Upper lobe of left lung (tissue), 6 donors: Measurements from ENCODE around the gene CIAO2B. TPM values are rescaled to one million over a fixed set of nuclear protein-coding genes. Genes with fewer than 3 reads are reported as not detected.
A peak's percentile ranks its signal among the peaks of the same experiment; 100 is the strongest.

Source experiments
- ATAC-seq, 2 donors: fragments of 200-7000 bp; cut with Tn5 transposase; one replicate each; pipeline ENCODE4 v1.9.1; 2022; ENCODE audit warnings: mild to moderate bottlenecking in 2 of 2, moderate library complexity in 2 of 2; ENCODE audit not compliant: low FRiP score in 2 of 2
- DNase-seq, 2 donors: peaks; one replicate each; pipeline ENCODE4 v3.0.0-alpha.2; 2019 to 2020
- H3K27ac ChIP-seq, 4 donors: fragments of 200-600 bp; sonication (generic); one replicate each; pipeline ENCODE4 v1.5.1; 2016 to 2019
- H3K27me3 ChIP-seq, 4 donors: fragments of 200-600 bp; sonication (generic); one replicate each; pipeline ENCODE4 v1.5.1; 2017 to 2019
- H3K36me3 ChIP-seq, 4 donors: fragments of 200-600 bp; sonication (generic); one replicate each; pipeline ENCODE4 v1.5.1; 2016 to 2019
- H3K4me1 ChIP-seq, 4 donors: fragments of 200-600 bp; sonication (generic); one replicate each; pipeline ENCODE4 v1.5.1; 2018 to 2019
- H3K4me3 ChIP-seq, 4 donors: fragments of 200-600 bp; sonication (generic); one replicate each; pipeline ENCODE4 v1.5.1; 2017 to 2019; ENCODE audit warnings: mild to moderate bottlenecking in 2 of 4, moderate library complexity in 1 of 4
- H3K9me3 ChIP-seq, 4 donors: fragments of 200-600 bp; sonication (generic); one replicate each; pipeline ENCODE4 v1.5.1; 2018 to 2019
- EP300 ChIP-seq, 4 donors: sonication (generic); formaldehyde crosslinking; IDR thresholded peaks; one replicate each; pipeline ENCODE4 v1.5.1; 2017; ENCODE audit warnings: antibody characterized with exemption in 4 of 4, control low read depth in 2 of 4
- POLR2A ChIP-seq, 4 donors: fragments of 450-650 bp; IDR thresholded peaks; one replicate each; pipeline ENCODE4 v1.5.1; 2016 to 2017; ENCODE audit warnings: antibody characterized with exemption in 4 of 4, mild to moderate bottlenecking in 2 of 4
- POLR2AphosphoS5 ChIP-seq, 2 donors: sonication (generic); formaldehyde crosslinking; IDR thresholded peaks; one replicate each; pipeline ENCODE4 v1.5.1; 2017; ENCODE audit warnings: antibody characterized with exemption in 2 of 2
- WGBS, 2 donors: methylation state at CpG; one replicate each; pipeline ENCODE4 v1.1.5; 2017 to 2018; 5-methylcytosine and 5-hydroxymethylcytosine counted together
- total RNA-seq, 6 donors: library from RNA; depleted of rRNA in 4 of 6; stranded (reverse); fragments of >200 nt in 4 of 6; gene quantifications; one replicate each; pipeline versions ENCODE4 v1.1.0 to v1.2.1, GENCODE V29; 2016 to 2021
- TF ChIP-seq, protein P1 (sequence below), 6 experiments: fragments of 450-650 bp in 4 of 6; fragments of 200-600 bp in 2 of 6; sonication (generic) in 2 of 6; IDR thresholded peaks; one replicate each; pipeline ENCODE4 v1.5.1; 2016 to 2019; ENCODE audit warnings: antibody characterized with exemption in 6 of 6
- donor health status: DM: no; HTN: no; CAD: no; lungs with moderate emphysema.
- donor health status: DM: no; HTN: yes; CAD: no; lungs with severe emphysema.

Gene CIAO2B
- total RNA-seq, 6 donors from 2014 or later: 59.6 to 131 (median 73.2) TPM

DNA sequence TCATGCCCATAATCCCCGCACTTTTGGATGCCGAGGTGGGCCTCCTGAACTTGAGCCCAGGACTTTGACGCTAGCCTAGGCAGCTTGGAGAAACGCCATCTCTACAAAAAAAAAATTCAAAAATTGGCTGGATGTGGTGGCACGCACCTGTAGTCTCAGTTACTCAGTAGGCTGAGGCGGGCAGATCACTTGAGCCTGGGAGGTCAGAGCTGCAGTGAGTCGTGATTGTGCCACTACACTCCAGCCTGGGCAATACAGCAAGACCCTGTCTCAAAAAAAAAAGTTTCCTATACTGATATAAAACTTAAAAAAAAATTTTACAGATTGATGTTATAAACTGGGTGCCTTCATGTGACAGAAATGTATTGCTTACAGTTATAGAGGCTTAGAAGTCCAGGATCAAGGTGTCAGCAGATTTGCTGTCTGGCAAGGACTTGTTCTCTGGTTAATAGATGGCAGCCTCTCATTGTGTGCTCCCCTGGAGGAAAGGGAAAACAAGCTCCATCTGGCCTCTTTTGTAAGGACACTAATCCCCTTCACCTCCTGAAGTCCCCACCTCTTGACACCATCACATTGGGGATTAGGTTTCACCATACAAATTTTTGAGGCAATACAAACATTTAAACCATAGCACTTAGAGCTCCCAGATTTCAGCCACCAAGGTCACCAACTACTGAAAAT, 18.4 kb upstream of the CIAO2B start:
- peaks cover 0 to 7% (median 0%) of the 10 kb centered on the region in 4 donors for H3K27me3 ChIP-seq
- ATAC-seq: no peak
- 78 to 90% methylated on average over 7 of the region's 7 CpGs for WGBS, 2 donors

DNA sequence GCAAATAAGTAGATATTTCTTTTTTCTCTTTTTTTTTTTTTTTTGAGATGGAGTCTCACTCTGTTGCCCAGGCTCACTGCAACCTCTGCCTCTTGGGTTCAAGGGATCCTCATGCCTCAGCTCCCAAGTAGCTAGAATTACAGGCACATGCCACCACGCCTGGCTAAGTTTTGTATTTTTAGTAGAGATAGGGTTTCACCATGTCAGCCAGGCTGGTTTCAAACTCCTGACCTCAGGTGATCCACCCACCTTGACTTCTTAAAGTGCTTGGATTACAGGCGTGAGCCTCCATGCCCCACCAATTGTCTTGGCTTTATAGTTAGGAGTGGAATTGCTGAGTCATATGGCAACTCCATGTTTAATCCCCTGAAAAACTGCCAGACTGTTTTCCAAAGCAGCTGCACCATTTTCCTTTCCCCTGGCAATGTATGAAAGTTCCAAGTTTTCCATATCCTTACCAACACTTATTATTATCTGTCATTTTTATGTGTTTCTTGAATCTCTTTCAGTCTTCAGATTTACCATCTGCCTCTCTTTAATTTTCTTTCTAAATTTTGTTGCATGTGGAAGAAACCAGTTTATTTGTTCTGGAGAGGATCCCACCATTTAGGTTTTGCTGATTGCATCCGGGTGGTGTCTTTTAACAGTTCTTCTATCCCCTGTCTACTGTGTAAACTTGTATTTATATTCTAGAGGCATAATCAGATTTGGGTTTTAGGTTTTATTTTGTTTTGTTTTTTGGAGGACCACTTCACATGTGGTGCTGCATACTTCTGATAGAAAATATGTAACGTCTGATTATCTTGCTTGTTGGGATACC, 17.0 kb upstream of the CIAO2B start:
- DNase-seq: no peak
- 80 to 84% methylated on average over 4 of the region's 4 CpGs for WGBS, 2 donors
- Histone ChIP-seq H3K9me3 (no peaks in the 10 kb centered on the region), H3K4me3 (no peak overlapping the region), H3K27ac (no peak overlapping the region), H3K27me3 (peaks cover 0 to 7% (median 0%) of the 10 kb centered on the region in 4 donors), H3K36me3 (no peaks in the 10 kb centered on the region), H3K4me1 (peaks cover 14 to 19% (median 17%) of the 10 kb centered on the region in 4 donors)
- TF ChIP-seq EP300 (IDR thresholded peaks at IDR 0.05) (no peak), POLR2A (IDR thresholded peaks at IDR 0.05) (no peak), POLR2AphosphoS5 (IDR thresholded peaks at IDR 0.05) (no peak)
- ATAC-seq: no peak

More for the DNA sequence above, 18.4 kb upstream of the CIAO2B start:
- Histone ChIP-seq H3K4me1 (peaks cover 10 to 15% (median 13%) of the 10 kb centered on the region in 4 donors), H3K27ac (no peak overlapping the region), H3K9me3 (no peaks in the 10 kb centered on the region), H3K4me3 (no peak overlapping the region), H3K36me3 (no peaks in the 10 kb centered on the region)
- no peak for DNase-seq
- TF ChIP-seq, protein P1, sequence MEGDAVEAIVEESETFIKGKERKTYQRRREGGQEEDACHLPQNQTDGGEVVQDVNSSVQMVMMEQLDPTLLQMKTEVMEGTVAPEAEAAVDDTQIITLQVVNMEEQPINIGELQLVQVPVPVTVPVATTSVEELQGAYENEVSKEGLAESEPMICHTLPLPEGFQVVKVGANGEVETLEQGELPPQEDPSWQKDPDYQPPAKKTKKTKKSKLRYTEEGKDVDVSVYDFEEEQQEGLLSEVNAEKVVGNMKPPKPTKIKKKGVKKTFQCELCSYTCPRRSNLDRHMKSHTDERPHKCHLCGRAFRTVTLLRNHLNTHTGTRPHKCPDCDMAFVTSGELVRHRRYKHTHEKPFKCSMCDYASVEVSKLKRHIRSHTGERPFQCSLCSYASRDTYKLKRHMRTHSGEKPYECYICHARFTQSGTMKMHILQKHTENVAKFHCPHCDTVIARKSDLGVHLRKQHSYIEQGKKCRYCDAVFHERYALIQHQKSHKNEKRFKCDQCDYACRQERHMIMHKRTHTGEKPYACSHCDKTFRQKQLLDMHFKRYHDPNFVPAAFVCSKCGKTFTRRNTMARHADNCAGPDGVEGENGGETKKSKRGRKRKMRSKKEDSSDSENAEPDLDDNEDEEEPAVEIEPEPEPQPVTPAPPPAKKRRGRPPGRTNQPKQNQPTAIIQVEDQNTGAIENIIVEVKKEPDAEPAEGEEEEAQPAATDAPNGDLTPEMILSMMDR (IDR thresholded peaks at IDR 0.05): no peak
- TF ChIP-seq POLR2A (IDR thresholded peaks at IDR 0.05): no peak
- TF ChIP-seq POLR2AphosphoS5 (IDR thresholded peaks at IDR 0.05): no peak
- no peak for TF ChIP-seq EP300 (IDR thresholded peaks at IDR 0.05)

DNA sequence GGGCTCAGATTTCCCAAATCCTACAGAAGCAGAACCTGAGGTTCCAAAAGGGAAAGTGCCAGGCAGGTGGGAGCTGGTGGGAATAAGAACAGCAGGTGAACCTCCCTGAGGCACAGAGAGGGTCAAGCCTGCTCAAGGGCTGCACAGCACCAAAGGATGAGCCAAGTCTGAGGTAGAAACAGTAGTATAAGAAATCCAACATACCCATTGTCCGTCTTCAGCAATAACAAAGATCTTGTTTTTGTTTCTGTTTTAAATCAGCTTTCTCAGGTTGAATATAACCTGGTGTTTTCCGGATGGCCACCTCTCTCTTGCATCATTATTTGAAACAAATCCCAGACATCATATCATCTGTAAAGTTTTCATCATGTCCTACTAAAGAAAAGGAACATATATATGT, 16.2 kb upstream of the CIAO2B start:
- peaks cover 0 to 7% (median 0%) of the 10 kb centered on the region in 4 donors for H3K27me3 ChIP-seq
- H3K27ac ChIP-seq: no peak overlapping the region
- H3K9me3 ChIP-seq: no peaks in the 10 kb centered on the region
- no peaks in the 10 kb centered on the region for H3K36me3 ChIP-seq
- peaks cover 14 to 19% (median 17%) of the 10 kb centered on the region in 4 donors for H3K4me1 ChIP-seq
- ATAC-seq (no peak), DNase-seq (no peak)
- TF ChIP-seq POLR2AphosphoS5 (IDR thresholded peaks at IDR 0.05) (no peak), EP300 (IDR thresholded peaks at IDR 0.05) (no peak), POLR2A (IDR thresholded peaks at IDR 0.05) (no peak)
- TF ChIP-seq, protein P1 (IDR thresholded peaks at IDR 0.05): no peak
- H3K4me3 ChIP-seq: no peak overlapping the region
- WGBS, 2 donors: 65 to 78% methylated on average over 2 of the region's 2 CpGs

DNA sequence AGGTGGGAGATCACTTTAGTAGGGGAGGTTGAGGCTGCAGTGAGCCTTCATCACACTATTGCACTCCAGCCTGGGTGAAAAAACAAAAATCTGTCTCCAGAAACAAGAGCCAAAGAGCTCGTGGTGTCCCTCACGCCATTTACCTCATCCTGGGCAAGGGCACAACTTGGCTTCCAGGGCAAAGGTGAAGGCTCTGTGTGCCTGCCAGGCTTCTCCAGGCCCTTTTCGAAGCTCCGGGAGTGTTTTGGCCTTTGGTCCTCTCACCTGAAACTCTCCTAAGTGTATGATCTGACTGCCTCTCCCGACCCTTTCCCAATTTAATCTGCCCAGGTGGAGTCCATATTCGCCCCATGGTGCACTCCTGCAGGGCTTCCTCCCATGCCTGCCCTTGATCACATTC, 15.3 kb upstream of the CIAO2B start:
- Histone ChIP-seq H3K36me3 (no peaks in the 10 kb centered on the region), H3K4me1 (peaks cover 14 to 19% (median 17%) of the 10 kb centered on the region in 4 donors), H3K27me3 (peaks cover 0 to 7% (median 0%) of the 10 kb centered on the region in 4 donors), H3K4me3 (no peak overlapping the region), H3K9me3 (no peaks in the 10 kb centered on the region), H3K27ac (no peak overlapping the region)
- WGBS, 2 donors: 81 to 84% methylated on average over 6 of the region's 6 CpGs
- TF ChIP-seq POLR2A (IDR thresholded peaks at IDR 0.05): no peak
- TF ChIP-seq, protein P1 (IDR thresholded peaks at IDR 0.05): no peak
- TF ChIP-seq POLR2AphosphoS5 (IDR thresholded peaks at IDR 0.05): no peak
- TF ChIP-seq EP300 (IDR thresholded peaks at IDR 0.05): no peak
- ATAC-seq (no peak), DNase-seq (no peak)

DNA sequence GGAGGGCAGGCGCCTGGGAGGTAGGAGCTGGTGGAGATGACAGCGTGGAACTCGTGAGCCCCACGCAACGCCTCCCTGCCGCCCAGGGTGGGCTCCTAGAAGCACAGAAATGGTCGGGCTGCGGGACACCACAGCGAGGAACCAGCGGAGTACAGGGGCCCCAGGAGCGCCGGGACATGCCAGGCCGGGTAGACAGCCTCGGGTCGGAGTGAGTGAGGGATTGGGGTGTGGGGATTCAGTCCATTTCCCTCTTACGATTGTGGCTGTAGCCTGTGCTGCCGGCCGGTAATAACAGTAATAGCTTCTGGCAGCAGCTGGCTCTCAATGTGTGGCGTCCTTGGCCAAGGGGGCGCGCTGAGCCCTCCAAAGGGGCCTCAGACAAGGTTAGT, 14.6 kb upstream of the CIAO2B start:
- ATAC-seq (no peak), DNase-seq (peak in 1 of 2 donors; percentile 59)
- peaks cover 0 to 3% (median under 1%) of the 10 kb centered on the region in 4 donors for H3K36me3 ChIP-seq
- H3K4me1 ChIP-seq: peaks cover 14 to 19% (median 17%) of the 10 kb centered on the region in 4 donors
- 25% methylated on average over 21 of the region's 21 CpGs; no CpG with 5 or more reads in 1 of the 2 donors for WGBS, 2 donors
- H3K4me3 ChIP-seq: peak overlapping the region in 3 of 4 donors; percentile 47 to 60 (median 56)
- peaks cover 0 to 7% (median 0%) of the 10 kb centered on the region in 4 donors for H3K27me3 ChIP-seq
- TF ChIP-seq POLR2AphosphoS5 (IDR thresholded peaks at IDR 0.05) (no peak), EP300 (IDR thresholded peaks at IDR 0.05) (no peak)
- TF ChIP-seq, protein P1 (IDR thresholded peaks at IDR 0.05): no peak
- no peak overlapping the region for H3K27ac ChIP-seq
- no peaks in the 10 kb centered on the region for H3K9me3 ChIP-seq
